Measurements from ENCODE around the gene TYW1.
"Not testable (repeated sequence)": the region's sequence is repeated elsewhere in the genome, so short reads cannot be mapped to it uniquely, and the experiment has no call there.

The TYW1 gene

DNA sequence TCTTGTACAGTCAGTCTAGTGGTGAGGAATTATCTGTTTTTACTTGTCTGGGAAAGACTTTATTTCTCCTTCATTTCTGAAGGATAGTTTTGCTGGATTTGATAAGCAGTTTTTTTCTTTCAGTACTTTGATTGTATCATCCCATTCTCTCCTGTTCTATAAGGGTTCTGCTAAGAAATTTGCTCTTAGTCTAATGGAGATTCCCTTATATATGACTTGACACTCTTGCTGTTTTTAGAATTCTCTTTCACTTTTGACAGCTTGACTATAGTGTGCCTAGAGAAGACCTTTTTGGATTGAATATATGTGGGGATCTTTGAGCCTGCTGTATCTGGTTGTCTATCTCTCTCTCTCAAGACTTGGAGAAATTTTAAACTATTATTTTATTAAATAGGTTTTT is 157.7 kb downstream of the TYW1 start:
- not testable (repeated sequence) for H3K4me3 ChIP-seq (ENCODE audit: low read depth, low read length); H2BK120ac ChIP-seq (ENCODE audit: insufficient read depth, low read length, poor library complexity); H3K23ac ChIP-seq (ENCODE audit: low read length); H3K4me2 ChIP-seq (ENCODE audit: low read length); H3K18ac ChIP-seq (ENCODE audit: low read length); H4K12ac ChIP-seq (ENCODE audit: low read depth, low read length); H2AFZ ChIP-seq (ENCODE audit: insufficient read depth, low read length, poor library complexity); H2BK12ac ChIP-seq (ENCODE audit: low read length); DNase-seq; H3K4me1 ChIP-seq (ENCODE audit: control insufficient read depth in 1 of 2, insufficient read depth in 2 of 2, low read length in 2 of 2); H3K79me1 ChIP-seq (ENCODE audit: low read length); H2AK5ac ChIP-seq (ENCODE audit: low read length); H3K9ac ChIP-seq (ENCODE audit: low read length); H3K9me3 ChIP-seq (ENCODE audit: insufficient read depth, low read depth, low read length); H3K4ac ChIP-seq (ENCODE audit: low read depth, low read length); H4K91ac ChIP-seq (ENCODE audit: low read depth, low read length); H2BK5ac ChIP-seq (ENCODE audit: low read depth, low read length, poor library complexity); H3K27ac ChIP-seq (ENCODE audit: low read depth, low read length); H3K27me3 ChIP-seq (ENCODE audit: insufficient read depth, low read length); H3K36me3 ChIP-seq (ENCODE audit: control insufficient read depth in 1 of 2, insufficient read depth in 2 of 2, low read length in 2 of 2); H3K79me2 ChIP-seq (ENCODE audit: control insufficient read depth, insufficient read depth, low read length, poor library complexity); H3K14ac ChIP-seq (ENCODE audit: low read length); H4K8ac ChIP-seq (ENCODE audit: low read depth, low read length)

DNA sequence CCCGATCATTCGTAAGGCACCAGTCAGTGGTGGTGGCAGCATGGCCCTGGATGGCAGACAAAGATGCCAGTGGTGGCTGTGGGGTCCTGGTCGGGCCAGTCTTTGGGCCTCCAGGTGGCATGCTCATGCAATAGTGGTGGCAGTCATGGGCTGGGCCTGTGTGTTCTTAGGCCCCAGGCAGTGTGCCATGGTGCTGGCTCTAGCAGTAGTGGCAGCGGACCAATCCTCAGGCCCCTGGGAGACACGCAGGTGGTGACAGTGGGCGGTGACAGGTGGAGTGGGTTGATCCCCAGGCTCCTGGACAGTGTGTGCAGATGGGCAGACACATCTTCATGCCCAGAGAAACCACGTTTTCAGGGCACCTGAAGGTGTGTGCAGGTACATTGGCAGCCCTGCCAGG is 159.4 kb downstream of the TYW1 start:
- not testable (repeated sequence) for H3K14ac ChIP-seq (ENCODE audit: low read length); H3K36me3 ChIP-seq (ENCODE audit: control insufficient read depth in 1 of 2, insufficient read depth in 2 of 2, low read length in 2 of 2); H3K4ac ChIP-seq (ENCODE audit: low read depth, low read length); H2BK120ac ChIP-seq (ENCODE audit: insufficient read depth, low read length, poor library complexity); H3K27me3 ChIP-seq (ENCODE audit: insufficient read depth, low read length); H2AK5ac ChIP-seq (ENCODE audit: low read length); DNase-seq; H3K9ac ChIP-seq (ENCODE audit: low read length); H4K91ac ChIP-seq (ENCODE audit: low read depth, low read length); H3K23ac ChIP-seq (ENCODE audit: low read length); H3K4me2 ChIP-seq (ENCODE audit: low read length); H2BK12ac ChIP-seq (ENCODE audit: low read length); H3K9me3 ChIP-seq (ENCODE audit: insufficient read depth, low read depth, low read length); H3K27ac ChIP-seq (ENCODE audit: low read depth, low read length); H3K79me1 ChIP-seq (ENCODE audit: low read length); H2BK5ac ChIP-seq (ENCODE audit: low read depth, low read length, poor library complexity); H3K18ac ChIP-seq (ENCODE audit: low read length); H3K4me1 ChIP-seq (ENCODE audit: control insufficient read depth in 1 of 2, insufficient read depth in 2 of 2, low read length in 2 of 2); H4K8ac ChIP-seq (ENCODE audit: low read depth, low read length); H2AFZ ChIP-seq (ENCODE audit: insufficient read depth, low read length, poor library complexity); H3K79me2 ChIP-seq (ENCODE audit: control insufficient read depth, insufficient read depth, low read length, poor library complexity); H4K12ac ChIP-seq (ENCODE audit: low read depth, low read length); H3K4me3 ChIP-seq (ENCODE audit: low read depth, low read length)
- no CpG with 5 or more reads among the region's 7 CpGs for WGBS (ENCODE audit: extremely low coverage, insufficient coverage, insufficient read length)

DNA sequence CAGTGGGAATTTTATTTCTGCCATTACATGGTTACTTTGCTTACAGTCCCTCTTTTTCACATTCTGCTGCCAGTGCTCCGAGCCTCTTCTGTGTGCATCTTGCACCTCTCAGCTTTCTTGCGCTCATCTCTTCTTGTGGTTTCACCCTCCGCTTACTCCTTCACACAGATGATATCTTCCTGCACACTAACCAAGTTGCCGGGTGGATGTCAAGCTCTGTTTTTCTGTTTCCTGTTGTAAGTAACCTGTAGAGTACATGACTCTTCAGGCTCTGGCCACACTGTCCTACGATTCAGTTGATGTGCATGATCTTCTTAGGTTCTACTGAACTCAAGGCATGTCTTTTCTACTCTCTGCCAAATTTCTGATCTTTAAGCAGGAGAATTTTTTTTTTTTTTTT is 166.7 kb downstream of the TYW1 start:
- not testable (repeated sequence) for H3K36me3 ChIP-seq (ENCODE audit: control insufficient read depth in 1 of 2, insufficient read depth in 2 of 2, low read length in 2 of 2); H3K79me2 ChIP-seq (ENCODE audit: control insufficient read depth, insufficient read depth, low read length, poor library complexity)
- WGBS (ENCODE audit: extremely low coverage, insufficient coverage, insufficient read length): no CpG with 5 or more reads among the region's 5 CpGs

DNA sequence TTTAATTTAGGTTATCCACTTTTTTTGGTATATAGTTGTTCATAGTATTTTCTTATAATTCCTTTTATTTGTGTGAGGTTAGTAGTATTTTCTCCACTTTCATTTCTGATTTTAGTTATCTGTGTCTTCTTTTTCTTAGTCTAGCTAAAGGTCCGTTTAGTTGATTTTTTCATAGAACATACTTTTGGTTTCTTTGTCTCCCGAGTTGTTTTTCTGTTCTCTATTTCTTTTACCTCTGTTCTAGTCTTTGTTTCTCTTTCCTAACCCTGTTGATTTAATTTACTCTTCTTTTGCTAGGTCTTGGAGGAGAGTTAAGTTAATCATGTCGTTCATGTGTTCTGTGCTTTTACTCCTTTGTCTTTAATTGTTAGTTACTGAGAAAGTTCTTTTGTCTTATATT is 174.5 kb downstream of the TYW1 start:
- DNase-seq; H3K4ac ChIP-seq (ENCODE audit: low read depth, low read length); H4K91ac ChIP-seq (ENCODE audit: low read depth, low read length); H3K23ac ChIP-seq (ENCODE audit: low read length); H3K4me1 ChIP-seq (ENCODE audit: control insufficient read depth in 1 of 2, insufficient read depth in 2 of 2, low read length in 2 of 2); H2BK120ac ChIP-seq (ENCODE audit: insufficient read depth, low read length, poor library complexity); H4K12ac ChIP-seq (ENCODE audit: low read depth, low read length); H3K18ac ChIP-seq (ENCODE audit: low read length); H3K79me1 ChIP-seq (ENCODE audit: low read length); H3K9ac ChIP-seq (ENCODE audit: low read length); H2BK5ac ChIP-seq (ENCODE audit: low read depth, low read length, poor library complexity); H2AK5ac ChIP-seq (ENCODE audit: low read length); H3K27me3 ChIP-seq (ENCODE audit: insufficient read depth, low read length); H3K4me2 ChIP-seq (ENCODE audit: low read length); H4K8ac ChIP-seq (ENCODE audit: low read depth, low read length); H3K79me2 ChIP-seq (ENCODE audit: control insufficient read depth, insufficient read depth, low read length, poor library complexity); H3K9me3 ChIP-seq (ENCODE audit: insufficient read depth, low read depth, low read length); H3K27ac ChIP-seq (ENCODE audit: low read depth, low read length); H3K4me3 ChIP-seq (ENCODE audit: low read depth, low read length); H2AFZ ChIP-seq (ENCODE audit: insufficient read depth, low read length, poor library complexity); H2BK12ac ChIP-seq (ENCODE audit: low read length); H3K14ac ChIP-seq (ENCODE audit: low read length); H3K36me3 ChIP-seq (ENCODE audit: control insufficient read depth in 1 of 2, insufficient read depth in 2 of 2, low read length in 2 of 2): not testable (repeated sequence)
- no CpG with 5 or more reads among the region's 3 CpGs for WGBS (ENCODE audit: extremely low coverage, insufficient coverage, insufficient read length)

More for the DNA sequence above, 166.7 kb downstream of the TYW1 start:
- not testable (repeated sequence) for H3K14ac ChIP-seq (ENCODE audit: low read length); DNase-seq; H3K27ac ChIP-seq (ENCODE audit: low read depth, low read length); H4K91ac ChIP-seq (ENCODE audit: low read depth, low read length); H2BK120ac ChIP-seq (ENCODE audit: insufficient read depth, low read length, poor library complexity); H2AFZ ChIP-seq (ENCODE audit: insufficient read depth, low read length, poor library complexity); H3K18ac ChIP-seq (ENCODE audit: low read length); H4K8ac ChIP-seq (ENCODE audit: low read depth, low read length); H3K4me2 ChIP-seq (ENCODE audit: low read length); H2BK12ac ChIP-seq (ENCODE audit: low read length); H4K12ac ChIP-seq (ENCODE audit: low read depth, low read length); H3K9me3 ChIP-seq (ENCODE audit: insufficient read depth, low read depth, low read length); H3K4me3 ChIP-seq (ENCODE audit: low read depth, low read length); H3K4me1 ChIP-seq (ENCODE audit: control insufficient read depth in 1 of 2, insufficient read depth in 2 of 2, low read length in 2 of 2); H2BK5ac ChIP-seq (ENCODE audit: low read depth, low read length, poor library complexity); H2AK5ac ChIP-seq (ENCODE audit: low read length); H3K23ac ChIP-seq (ENCODE audit: low read length); H3K9ac ChIP-seq (ENCODE audit: low read length); H3K79me1 ChIP-seq (ENCODE audit: low read length); H3K4ac ChIP-seq (ENCODE audit: low read depth, low read length); H3K27me3 ChIP-seq (ENCODE audit: insufficient read depth, low read length)

DNA sequence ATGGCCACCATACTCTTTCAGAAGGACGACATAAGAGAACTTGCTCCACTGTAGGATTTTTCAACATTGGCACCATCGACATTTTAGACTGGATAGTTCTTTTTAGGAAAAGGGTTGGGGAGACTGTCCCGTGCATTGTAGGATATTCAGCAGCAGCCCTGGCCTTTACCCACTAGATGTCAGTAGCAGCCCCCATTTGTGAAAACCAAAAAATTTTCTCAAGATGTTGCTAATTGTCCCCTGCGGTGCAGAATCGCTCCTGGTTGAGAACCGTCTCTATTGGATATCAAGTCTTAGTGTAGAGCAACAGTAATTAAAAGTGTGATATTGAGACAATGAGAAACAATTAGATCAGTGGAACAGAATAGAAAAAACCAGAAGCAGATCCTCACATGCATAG is 180.1 kb downstream of the TYW1 start:
- H4K12ac ChIP-seq (ENCODE audit: low read depth, low read length); H3K79me2 ChIP-seq (ENCODE audit: control insufficient read depth, insufficient read depth, low read length, poor library complexity); H3K9me3 ChIP-seq (ENCODE audit: insufficient read depth, low read depth, low read length); H4K91ac ChIP-seq (ENCODE audit: low read depth, low read length); H3K27ac ChIP-seq (ENCODE audit: low read depth, low read length); H3K18ac ChIP-seq (ENCODE audit: low read length); H3K4me2 ChIP-seq (ENCODE audit: low read length); H2BK120ac ChIP-seq (ENCODE audit: insufficient read depth, low read length, poor library complexity); H3K79me1 ChIP-seq (ENCODE audit: low read length); H3K36me3 ChIP-seq (ENCODE audit: control insufficient read depth in 1 of 2, insufficient read depth in 2 of 2, low read length in 2 of 2); H3K4me3 ChIP-seq (ENCODE audit: low read depth, low read length); H4K8ac ChIP-seq (ENCODE audit: low read depth, low read length); H2AK5ac ChIP-seq (ENCODE audit: low read length); H3K23ac ChIP-seq (ENCODE audit: low read length); H3K9ac ChIP-seq (ENCODE audit: low read length); H3K4me1 ChIP-seq (ENCODE audit: control insufficient read depth in 1 of 2, insufficient read depth in 2 of 2, low read length in 2 of 2); H3K27me3 ChIP-seq (ENCODE audit: insufficient read depth, low read length); H2AFZ ChIP-seq (ENCODE audit: insufficient read depth, low read length, poor library complexity); H3K14ac ChIP-seq (ENCODE audit: low read length); H2BK5ac ChIP-seq (ENCODE audit: low read depth, low read length, poor library complexity); H2BK12ac ChIP-seq (ENCODE audit: low read length); H3K4ac ChIP-seq (ENCODE audit: low read depth, low read length); DNase-seq: not testable (repeated sequence)
- no CpG with 5 or more reads among the region's 6 CpGs for WGBS (ENCODE audit: extremely low coverage, insufficient coverage, insufficient read length)

All from trophoblast cell (in vitro differentiated cells and primary cell).